Kidney epithelial cell (primary cell): ENCODE data around the gene ITGB6. TPM values are rescaled to one million over a fixed set of nuclear protein-coding genes. Genes with fewer than 3 reads are reported as not detected.

ENCODE experiments used
- DNase-seq: peaks from one replicate; pipeline ENCODE4 v3.0.0-alpha.2; 2010; ENCODE audit warnings: low read depth
- H3K27me3 ChIP-seq: 2 replicates; pipeline ENCODE4 v1.6.0; 2011; ENCODE audit warnings: low read length; ENCODE audit not compliant: control insufficient read depth, insufficient read depth
- H3K36me3 ChIP-seq: 2 replicates; pipeline ENCODE4 v1.5.1; 2011; ENCODE audit warnings: low read length; ENCODE audit not compliant: control insufficient read depth, insufficient read depth
- H3K4me3 ChIP-seq: 2 replicates; pipeline ENCODE4 v1.5.1; 2011; ENCODE audit warnings: low read depth, mild to moderate bottlenecking, control low read depth, low read length
- CTCF ChIP-seq: IDR thresholded peaks from 2 replicates; pipeline ENCODE4 v1.5.1; 2011; ENCODE audit warnings: mild to moderate bottlenecking, moderate library complexity, low read length, control low read depth, inconsistent platforms; ENCODE audit not compliant: insufficient read depth, poor library complexity, severe bottlenecking
- total RNA-seq: library from RNA; depleted of rRNA; stranded (reverse); fragments of >200 nt; gene quantifications from 2 replicates; pipeline ENCODE4 v1.2.3, GENCODE V29; 2015

The ITGB6 gene
- total RNA-seq, 1 donor from 2014 or later: 68.5 TPM

- H3K36me3 ChIP-seq: no peaks in the 10 kb centered on the region
- H3K27me3 ChIP-seq: no peaks in the 10 kb centered on the region
- no peak for DNase-seq
- no peak overlapping the region for H3K4me3 ChIP-seq
- no peak for TF ChIP-seq CTCF
Measured at GRCh38 chr2:160077912-160078810, 121.9 kb downstream of the ITGB6 start.

GRCh38 chr2:160076914-160077313, 123.2 kb downstream of the ITGB6 start:
- no peak for DNase-seq
- no peak overlapping the region for H3K4me3 ChIP-seq
- H3K27me3 ChIP-seq: no peaks in the 10 kb centered on the region
- no peaks in the 10 kb centered on the region for H3K36me3 ChIP-seq
- no peak for TF ChIP-seq CTCF

GRCh38 chr2:160076241-160076640, 123.8 kb downstream of the ITGB6 start:
- DNase-seq: no peak
- Histone ChIP-seq H3K27me3 (no peaks in the 10 kb centered on the region), H3K36me3 (no peaks in the 10 kb centered on the region), H3K4me3 (no peak overlapping the region)
- no peak for TF ChIP-seq CTCF

GRCh38 chr2:160075171-160075570, 124.9 kb downstream of the ITGB6 start:
- H3K4me3 ChIP-seq: no peak overlapping the region
- DNase-seq: no peak
- no peaks in the 10 kb centered on the region for H3K36me3 ChIP-seq
- TF ChIP-seq CTCF: no peak
- H3K27me3 ChIP-seq: no peaks in the 10 kb centered on the region

- Histone ChIP-seq H3K27me3 (no peaks in the 10 kb centered on the region), H3K36me3 (no peaks in the 10 kb centered on the region), H3K4me3 (no peak overlapping the region)
- DNase-seq: no peak
- no peak for TF ChIP-seq CTCF
Measured at GRCh38 chr2:160073284-160073888, 126.7 kb downstream of the ITGB6 start.
